NCI-H1694 (cell line): ENCODE results near the gene TMA16.
"Not testable (repeated sequence)": the region's sequence is repeated elsewhere in the genome, so short reads cannot be mapped to it uniquely, and the experiment has no call there.

Experiments
- DNase-seq: peaks from one replicate; lab custom pipeline; 2025; lab: John Stamatoyannopoulos, UW

The TMA16 gene

DNA sequence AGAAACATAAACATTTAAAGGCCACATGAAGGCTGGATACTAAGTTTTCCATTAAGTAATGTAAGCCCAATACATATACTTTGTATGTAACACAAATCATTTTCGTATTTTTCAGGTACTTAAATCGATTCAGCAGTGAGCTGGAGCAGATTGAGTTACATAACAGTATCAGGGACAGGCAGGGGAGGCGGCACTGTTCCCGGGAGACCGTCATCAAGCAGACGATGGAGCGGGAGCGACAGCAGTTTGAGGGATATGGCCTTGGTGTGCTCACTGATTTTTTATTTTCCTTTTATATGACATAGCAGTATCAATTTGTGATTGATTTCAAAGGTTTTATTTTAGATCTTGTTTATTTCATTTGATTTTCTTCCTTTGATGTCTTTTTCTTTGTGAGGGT is 20.7 kb downstream of the TMA16 start:
- DNase-seq, result no peak

DNA sequence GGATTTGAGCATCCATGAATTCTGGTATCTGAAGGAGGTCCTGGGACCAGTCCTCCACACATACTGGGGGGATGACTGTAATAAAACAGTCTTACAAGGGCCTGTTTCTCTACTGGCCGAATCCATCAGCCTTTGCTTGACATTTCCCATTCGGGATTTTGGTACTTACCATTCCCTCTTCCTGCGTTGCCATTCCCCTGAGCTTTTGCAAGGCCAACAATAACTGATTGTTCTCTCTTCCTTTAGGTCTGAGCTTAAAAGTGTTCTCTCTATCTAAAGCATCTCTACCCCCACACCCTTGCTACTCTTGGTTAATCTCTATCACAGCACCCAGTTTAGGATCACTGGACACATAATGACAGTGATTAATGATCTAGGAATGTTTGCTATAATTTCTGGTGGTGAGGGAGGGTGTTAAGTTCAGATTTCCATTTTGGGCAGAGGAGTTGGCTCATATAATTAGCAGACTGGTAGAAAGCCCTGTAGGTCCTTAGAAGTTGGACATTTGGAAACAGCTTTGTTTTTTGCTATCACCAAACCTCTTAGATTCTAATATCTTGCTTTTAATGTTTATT is 29.4 kb downstream of the TMA16 start:
- DNase-seq, result no peak

DNA sequence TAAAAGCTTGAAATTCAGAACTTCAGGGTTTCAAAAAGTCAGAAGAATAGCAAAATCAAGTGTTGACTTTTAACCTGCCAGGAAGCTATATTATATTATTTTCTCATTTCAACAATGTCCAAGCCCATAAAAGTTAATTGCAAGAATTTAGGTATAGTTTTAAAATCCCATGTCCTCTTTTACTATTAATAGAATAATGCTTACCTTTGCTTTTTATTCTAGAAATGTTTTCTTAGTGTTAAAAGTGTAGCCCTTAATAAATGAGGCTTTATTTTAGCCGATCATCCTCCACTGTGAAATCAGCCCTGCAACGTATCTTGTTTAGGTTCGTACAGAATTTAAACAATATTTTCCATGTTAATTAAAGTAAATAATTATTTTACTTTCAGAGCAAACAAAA is 31.5 kb downstream of the TMA16 start:
- no peak for DNase-seq

DNA sequence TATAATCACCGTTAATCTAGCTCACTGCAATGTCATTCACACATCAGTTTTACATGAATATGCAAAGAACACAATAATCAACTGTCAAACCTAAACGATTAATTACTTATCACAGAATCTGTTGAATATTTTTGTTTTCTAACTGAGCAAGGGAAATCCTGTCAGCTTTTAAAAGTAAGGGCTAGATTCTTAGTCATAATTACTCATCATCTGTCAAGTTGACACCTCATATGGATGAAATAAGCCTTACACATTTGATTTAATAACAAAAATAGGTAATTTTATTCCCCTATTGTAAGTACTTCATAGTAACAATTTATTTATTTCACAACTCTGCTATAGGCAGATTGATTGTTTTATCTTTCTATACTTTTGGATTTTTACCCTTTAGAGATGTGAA is 32.7 kb downstream of the TMA16 start:
- no peak for DNase-seq

DNA sequence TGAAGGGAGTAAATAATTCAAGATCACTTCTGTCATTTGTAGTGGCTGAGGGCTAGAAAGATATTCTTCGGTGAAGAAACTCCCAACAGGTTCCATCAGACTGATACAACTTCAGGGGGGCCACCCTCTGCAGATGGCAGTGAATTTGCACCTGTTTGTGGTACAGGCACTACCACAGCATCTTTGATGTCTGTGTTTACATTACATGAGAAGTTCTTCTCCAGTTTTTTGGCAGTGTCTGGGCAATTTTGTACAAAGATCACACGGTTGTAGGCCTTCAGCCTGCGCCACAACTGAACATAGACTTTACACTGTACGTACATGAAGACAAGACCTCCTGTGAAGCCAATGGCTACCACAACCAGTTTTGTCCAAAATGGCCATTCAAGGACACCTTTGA is 34.2 kb downstream of the TMA16 start:
- no peak for DNase-seq

DNA sequence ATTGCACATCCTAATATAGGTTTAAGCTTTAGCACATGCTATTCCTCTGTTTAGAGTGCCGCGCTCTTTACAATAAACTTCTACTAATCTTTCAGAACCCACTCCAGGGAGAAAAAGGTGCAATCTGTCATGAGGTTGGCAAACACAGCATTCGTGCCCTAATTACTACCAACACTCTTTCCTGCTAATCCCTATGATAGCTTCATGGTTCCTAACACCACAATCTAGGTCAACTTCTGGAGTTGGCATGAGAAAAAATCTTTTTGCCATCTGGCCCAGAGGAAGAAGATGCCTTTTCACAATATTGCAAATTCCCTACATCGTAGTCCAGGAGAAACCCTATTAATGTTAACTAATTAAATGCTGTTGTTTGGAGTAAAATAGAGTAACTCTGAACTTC is 39.6 kb downstream of the TMA16 start:
- DNase-seq, result no peak

DNA sequence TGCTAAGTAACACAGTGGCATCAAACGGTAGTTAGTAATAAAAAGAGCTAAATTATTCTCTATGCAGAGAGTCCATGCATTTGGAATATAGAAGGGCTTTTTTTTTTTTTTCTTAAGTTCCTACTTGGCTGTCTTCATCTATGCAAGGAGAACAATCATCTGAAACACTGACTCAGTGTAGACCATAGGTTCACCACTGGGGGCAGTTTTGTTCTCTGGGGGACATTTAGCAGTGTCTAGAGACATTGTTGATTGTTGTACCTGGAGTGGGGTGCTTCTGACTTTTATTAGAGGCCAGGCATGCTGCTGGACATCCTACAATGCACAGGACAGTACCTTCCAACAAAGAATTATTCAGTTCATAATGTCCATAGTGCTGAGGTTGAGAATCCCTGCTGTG is 41.2 kb downstream of the TMA16 start:
- DNase-seq, result no peak

DNA sequence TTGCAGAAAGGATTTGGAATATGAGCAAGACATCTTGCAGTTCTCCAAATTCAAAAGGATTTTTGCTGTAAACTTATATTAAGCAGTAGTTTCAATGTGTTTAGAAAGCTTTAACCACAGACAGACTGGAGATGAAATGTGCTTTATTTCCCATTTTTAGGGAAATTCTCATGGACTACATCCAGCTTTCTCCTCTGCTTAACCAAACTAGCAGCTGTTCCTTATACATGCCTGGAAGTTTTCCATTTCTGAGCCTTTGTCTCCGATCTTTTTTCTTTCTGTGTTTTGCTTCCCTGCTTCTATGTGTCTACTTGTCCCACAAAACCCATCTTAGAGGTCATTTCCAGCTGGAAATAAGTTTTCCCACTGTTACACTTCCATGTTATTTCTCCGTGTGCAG is 41.6 kb downstream of the TMA16 start:
- DNase-seq, result no peak

DNA sequence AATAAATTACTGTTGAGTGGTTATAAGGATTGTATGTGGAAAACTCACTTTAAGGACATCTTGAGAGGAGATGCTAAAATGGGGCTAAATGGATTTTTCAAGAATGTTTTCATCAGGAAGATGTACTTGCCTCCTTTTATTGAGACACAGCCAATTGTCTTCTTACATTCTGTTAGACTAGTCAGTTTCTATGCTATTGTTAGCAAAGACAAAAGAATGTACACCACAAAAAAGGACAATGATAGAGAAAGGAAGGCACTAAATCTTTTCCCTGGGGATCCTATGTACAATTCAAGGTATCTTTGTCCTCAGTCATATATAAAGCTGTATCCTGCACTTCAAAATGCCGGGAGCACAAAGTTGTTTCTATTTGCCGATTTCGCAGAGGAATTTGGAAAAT is 42.6 kb downstream of the TMA16 start:
- DNase-seq, result no peak

DNA sequence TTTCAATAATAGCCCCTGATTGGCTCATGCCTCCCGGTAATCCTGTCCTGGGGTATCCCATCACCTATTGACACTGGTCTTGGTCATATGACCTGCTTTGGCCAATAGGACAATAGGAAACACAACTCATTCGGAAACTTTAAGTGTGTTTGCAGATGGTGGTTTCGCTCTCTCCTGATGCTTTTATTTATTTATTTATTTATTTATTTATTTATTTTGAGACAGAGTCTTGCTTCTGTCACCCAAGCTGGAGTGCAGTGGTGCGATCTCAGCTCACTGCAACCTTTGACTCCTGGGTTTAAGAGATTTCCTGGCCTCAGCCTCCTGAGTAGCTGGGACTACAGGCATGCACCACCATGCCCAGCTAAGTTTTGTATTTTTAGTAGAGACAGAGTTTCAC is 44.3 kb downstream of the TMA16 start:
- not testable (repeated sequence) for DNase-seq

DNA sequence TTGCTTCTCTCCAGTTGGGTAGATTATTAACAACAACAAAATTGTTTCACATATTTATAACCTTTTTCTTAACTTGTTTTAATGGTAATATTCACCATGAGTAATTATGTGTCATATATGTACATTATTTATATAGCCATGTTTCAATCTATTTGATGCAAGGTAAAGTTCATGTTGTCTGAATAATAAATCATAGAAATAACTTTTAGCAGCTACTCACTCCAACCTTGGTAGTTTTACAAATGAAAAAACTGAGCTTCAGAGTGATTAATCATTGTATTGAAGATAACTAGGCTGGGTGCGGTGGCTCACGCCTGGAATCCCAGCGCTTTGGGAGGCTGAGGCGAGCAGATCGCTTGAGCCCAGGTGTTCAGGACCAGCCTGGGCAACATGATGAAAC is 46.0 kb downstream of the TMA16 start:
- no peak for DNase-seq

DNA sequence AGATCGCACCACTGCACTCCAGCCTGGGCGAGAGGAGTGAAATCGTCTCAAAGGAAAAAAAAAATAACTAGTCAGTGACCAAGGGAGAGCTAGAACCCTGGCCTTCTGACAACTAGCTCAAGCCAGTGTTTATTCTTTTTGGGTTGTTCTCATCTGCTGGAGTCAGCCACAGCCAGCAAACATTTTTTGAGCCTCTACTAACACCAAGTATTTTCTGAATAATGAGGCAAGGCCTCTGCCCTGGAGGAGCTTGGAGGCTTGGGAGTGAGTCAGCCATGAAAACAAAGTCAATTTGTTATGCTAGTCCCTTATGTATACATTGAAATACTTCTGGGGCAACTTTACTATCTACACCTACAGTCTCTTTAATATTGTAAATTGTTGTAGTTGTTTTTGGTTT is 46.5 kb downstream of the TMA16 start:
- DNase-seq, result no peak

DNA sequence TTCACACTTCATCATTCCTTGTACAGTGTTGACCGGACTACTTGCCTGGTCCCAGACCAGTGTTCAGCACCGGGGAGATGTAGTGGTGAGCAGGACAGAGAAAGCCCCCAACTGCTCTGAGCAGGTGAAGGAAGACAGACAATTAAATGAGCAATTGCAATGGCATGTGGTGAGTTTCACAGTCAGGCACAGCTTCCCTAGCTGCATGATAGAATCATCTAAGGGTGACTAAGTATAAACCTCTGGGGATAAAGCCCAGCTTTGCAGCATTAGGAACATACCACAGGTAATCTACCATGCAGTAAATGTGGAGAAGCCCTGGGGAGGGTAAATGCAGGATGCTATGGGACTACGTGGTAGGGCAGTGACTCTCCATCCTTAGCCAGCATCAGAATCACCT is 47.8 kb downstream of the TMA16 start:
- no peak for DNase-seq

DNA sequence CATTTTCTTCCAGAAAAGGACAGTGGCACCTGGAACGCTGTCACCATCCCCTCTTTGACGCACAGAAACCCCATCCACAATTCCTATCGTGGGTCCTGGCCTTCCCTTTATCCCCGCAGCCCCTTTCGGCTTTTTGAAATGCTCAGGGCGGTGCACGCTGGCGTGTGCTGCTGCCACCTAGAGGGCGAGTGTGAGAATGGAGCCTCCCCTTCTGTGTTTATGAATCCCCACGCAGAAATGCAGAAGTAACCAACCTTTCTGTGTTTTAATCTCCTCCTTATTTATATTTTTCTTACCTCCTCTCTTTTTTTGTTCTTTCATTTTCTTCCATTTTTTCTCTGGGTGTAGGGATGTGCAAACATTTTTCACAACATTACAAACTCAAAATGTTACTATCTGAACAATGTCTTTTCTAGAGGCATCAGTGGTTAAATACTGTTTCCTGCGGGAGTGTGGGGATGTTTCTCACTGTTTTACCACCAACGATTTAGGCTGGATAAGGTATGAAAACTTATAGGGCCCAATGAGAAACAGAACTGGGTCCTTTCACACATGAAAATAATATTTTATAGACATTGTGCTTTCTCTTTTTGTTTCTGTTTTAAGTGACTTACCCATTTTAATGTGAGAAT is 50.0 kb downstream of the TMA16 start:
- no peak for DNase-seq

DNA sequence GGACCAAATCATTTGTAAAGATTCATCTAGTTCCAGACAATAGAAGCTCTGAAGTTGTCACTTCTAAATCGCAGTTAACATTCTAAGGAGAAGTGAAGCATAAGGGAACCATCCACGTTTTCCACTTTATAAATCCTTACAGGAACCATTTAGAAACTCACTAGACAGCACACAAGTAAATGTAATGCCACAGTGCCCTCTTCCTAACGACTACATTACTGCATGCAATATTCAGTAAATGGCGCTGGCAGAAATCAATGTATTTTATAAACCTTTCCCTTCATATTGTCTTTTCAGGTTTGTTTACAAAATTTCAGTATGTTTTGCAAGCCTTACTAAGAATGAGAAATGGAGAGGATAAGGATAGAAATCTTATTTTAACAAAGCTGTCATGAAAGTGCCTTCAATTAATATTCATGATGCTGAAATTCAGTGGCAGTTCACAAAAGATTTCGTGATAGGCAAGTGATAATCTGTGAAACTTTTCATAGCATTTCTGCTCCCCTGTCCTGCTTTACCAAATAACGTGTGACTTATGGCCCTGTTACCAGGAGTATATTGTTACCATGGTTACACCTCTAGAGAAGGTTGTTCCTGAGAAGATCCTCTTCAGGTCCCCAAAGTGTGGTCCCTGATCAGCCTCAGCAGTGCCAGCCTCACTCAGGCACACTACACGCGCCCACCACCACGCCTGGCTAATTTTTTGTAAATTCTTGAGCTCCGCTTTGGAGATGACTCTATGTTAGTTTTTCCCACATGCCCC is 54.2 kb downstream of the TMA16 start:
- peak; percentile 36 for DNase-seq

DNA sequence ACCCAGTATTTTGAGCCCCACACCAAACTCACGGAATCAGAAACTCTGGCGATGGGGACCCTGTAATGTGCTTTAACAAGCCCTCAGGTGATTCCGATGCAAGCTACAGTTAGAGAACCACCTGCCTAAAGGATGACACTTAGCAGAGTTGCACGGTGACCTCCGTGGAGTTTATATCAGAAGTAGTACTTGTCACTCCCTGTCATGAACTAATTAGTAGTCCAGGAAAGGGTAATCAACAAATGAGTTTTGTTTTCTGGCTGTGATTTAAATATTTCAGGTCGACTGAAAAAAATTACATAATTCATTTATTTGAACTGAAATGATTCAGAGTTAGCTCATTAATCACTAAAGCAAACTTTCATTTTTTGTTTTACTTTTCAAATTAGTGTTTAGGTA is 56.4 kb downstream of the TMA16 start:
- no peak for DNase-seq

DNA sequence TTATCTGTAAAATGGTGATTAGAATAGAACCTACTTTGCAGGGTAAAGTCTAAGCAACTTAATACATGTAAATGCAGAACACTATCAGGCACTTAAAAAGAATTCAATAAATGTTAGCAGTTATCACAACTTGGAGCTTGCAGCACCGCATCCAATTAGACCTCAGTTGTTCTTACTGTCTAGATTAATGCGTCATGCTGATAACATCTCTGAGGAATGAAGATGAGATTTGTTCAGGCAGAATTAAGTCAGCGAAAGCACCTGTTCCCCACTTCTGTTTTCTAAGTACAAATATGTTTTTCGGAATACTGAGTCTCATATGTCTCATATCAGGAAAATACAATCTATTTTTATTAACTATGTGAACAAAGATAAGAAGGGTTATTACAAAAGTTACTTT is 58.7 kb downstream of the TMA16 start:
- no peak for DNase-seq

DNA sequence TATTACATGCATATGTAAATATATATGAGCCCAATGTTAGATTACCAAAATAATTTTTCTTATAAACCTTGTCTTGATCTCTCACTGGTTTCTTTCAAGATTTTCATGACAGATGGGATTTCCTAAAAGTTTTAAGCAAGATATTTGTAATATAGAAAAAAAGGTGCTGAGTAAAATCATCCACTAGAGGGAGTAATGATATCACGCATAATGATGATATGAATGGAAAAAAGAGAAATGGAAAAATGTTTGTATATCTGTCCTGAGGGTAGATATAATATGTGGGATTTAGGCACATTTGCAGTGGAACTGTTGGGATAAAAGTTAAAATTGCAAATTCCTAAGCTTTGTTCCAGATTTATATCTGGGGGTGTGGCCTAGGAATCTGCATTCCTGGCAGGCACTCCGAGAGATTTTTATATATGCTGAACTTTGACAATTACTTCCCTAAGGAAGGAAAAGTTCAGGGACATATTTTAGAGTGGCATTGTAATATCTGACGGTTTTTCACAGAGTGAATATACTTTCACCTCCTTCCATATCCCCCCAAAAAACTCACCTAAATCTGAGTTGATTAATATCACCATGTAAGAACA is 60.5 kb downstream of the TMA16 start:
- DNase-seq, result peak; percentile 2

DNA sequence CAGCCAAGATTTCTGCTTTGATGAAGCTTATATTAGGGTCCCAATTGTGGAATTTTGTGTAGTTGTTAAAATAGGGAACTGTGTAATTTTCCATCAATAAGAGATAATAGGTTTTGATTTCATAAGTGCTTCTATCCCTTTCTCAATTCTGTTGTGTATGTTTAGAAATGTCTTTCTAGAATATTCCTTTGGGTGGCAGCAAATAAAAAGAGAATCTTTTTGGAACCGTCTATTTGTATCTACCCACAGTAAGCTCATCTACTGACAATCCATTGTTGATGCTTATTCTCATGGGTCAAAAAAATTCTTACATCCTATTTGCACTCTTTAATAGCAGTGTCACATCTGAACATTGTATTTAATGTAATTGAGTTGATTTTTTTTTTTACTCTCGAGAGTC is 61.7 kb downstream of the TMA16 start:
- DNase-seq, result no peak

DNA sequence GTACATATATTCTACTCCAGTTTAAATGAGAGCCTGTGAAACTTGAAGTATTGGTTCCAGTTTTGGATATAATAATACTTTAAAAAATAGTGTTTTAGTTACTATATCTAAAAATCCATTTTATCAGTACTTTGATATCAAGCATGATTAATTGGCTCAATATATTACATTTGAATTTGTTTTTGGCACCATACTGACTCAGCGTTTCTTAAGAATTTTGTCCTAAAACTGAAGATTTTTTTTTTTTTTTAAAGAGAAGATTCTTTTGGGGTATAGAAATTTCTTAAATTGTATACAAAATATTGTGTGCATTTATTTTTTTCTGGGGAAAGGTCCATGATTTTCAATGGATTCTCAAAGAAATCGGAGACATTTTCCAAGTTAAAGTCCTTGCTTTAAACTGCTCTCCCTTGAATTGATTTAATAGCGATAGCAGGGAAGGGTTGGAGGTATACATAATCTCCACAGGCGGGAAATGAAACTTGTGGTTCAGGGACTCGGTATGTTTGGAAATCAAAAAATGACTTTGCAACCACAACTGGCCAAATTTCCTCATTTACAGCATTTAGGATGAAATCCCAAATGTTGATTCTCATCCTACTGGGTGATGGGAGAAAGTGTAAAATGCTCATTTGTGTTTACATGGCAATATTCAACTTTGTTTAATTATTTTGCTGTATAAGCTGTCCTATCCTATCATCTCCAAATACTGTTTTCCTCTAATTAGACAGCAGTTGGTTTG is 62.3 kb downstream of the TMA16 start:
- DNase-seq, result no peak

DNA sequence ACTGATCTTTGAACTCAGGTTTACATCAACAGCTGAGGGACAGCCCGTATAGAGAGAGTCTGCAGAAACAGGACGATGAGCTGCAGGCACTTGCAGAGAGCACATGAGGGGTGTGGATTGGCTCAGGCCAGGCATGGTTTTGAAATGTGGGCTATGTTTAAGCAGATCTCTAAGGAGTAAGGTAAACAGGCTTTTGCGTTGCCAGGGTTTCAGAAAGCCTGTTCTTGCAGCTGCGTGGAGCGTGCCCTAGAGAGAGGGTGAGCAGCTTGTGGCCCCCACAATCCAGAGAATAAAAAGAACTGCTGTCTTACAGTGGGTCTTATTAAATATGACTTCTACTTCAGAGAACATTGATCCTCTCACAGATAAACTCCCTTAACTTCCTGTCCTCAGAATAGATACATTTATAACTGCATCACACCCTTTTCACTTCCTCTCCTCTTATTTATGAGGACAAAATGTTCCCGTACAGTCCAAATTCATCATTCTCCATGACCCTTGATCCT is 64.1 kb downstream of the TMA16 start:
- no peak for DNase-seq

DNA sequence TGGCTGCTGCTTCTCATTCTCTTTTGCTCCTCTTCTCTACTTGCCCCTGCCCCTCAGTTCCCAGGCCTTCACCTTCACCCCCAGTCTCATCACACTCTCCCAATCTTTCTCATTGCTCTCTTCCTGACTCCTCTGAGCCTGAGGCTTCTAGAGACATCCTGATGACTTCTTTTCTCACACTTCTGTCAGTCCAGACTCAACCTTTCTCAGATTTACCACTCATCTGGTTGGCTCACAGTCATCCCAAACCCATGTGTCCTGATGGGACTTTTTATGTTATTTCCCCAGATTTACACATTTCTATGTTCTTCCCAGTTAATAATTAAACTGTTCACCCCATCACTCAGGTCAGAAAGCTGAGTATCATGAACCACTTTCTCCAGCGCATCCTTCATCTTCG is 68.0 kb downstream of the TMA16 start:
- no peak for DNase-seq
